Mucosa of stomach (tissue), 1 donor: ENCODE results near the gene SHC2.
A peak's percentile ranks its signal among the peaks of the same experiment; 100 is the strongest.

ENCODE experiments used
- H3K27me3 ChIP-seq: one replicate; pipeline ENCODE4 v1.7.0; 2013; ENCODE audit warnings: mild to moderate bottlenecking, low read length; ENCODE audit not compliant: control insufficient read depth, insufficient read depth
- H3K36me3 ChIP-seq: one replicate; pipeline ENCODE4 v1.7.0; 2013; ENCODE audit warnings: low read length; ENCODE audit not compliant: control insufficient read depth, insufficient read depth
- H3K4me1 ChIP-seq: one replicate; pipeline ENCODE4 v1.7.0; 2013; ENCODE audit warnings: mild to moderate bottlenecking, low read length; ENCODE audit not compliant: control insufficient read depth, insufficient read depth
- H3K4me3 ChIP-seq: one replicate; pipeline ENCODE4 v1.7.0; 2013; ENCODE audit warnings: low read length
- H3K9ac ChIP-seq: one replicate; pipeline ENCODE4 v1.7.0; 2013; ENCODE audit warnings: mild to moderate bottlenecking, low read length, moderate library complexity
- H3K9me3 ChIP-seq: one replicate; pipeline ENCODE4 v1.7.0; 2013; ENCODE audit warnings: mild to moderate bottlenecking, low read length, moderate library complexity; ENCODE audit not compliant: control insufficient read depth
- donor health status: Pancreatic carcinoma.

Gene SHC2

GRCh38 chr19:460877-461720 is at the start of gene SHC2:
Gene SHC2 (minus strand): TSS chr19:461033. CDS start chr19:460996, 37 bp downstream.
- no peaks in the 10 kb centered on the region for H3K9me3 ChIP-seq
- no peaks in the 10 kb centered on the region for H3K36me3 ChIP-seq
- no peaks in the 10 kb centered on the region for H3K27me3 ChIP-seq
- H3K4me1 ChIP-seq = peaks cover 18% of the 10 kb centered on the region
- peak within 1 kb of the TSS; percentile 55 for H3K4me3 ChIP-seq
- H3K9ac ChIP-seq = peak within 1 kb of the TSS; percentile 85

- Histone ChIP-seq H3K27me3 (peaks cover 4% of the 10 kb centered on the region), H3K4me3 (peak overlapping the region; percentile 60), H3K9ac (peak overlapping the region; percentile 77), H3K9me3 (no peaks in the 10 kb centered on the region), H3K36me3 (no peaks in the 10 kb centered on the region), H3K4me1 (peaks cover 25% of the 10 kb centered on the region)
Observed at GRCh38 chr19:508204-509150, 47.6 kb upstream of the SHC2 start.

GRCh38 chr19:507286-508203 is 46.7 kb upstream of the SHC2 start, which contains the start of gene TPGS1:
Gene TPGS1 (plus strand): TSS chr19:507497. CDS start chr19:507507, 10 bp downstream.
- H3K4me3 ChIP-seq = peak within 1 kb of the TSS; percentile 60
- no peaks in the 10 kb centered on the region for H3K27me3 ChIP-seq
- peaks cover 25% of the 10 kb centered on the region for H3K4me1 ChIP-seq
- H3K9ac ChIP-seq = peak within 1 kb of the TSS; percentile 77
- H3K36me3 ChIP-seq = no peaks in the 10 kb centered on the region
- no peaks in the 10 kb centered on the region for H3K9me3 ChIP-seq

GRCh38 chr19:506404-507285 is 45.8 kb upstream of the SHC2 start:
- no peaks in the 10 kb centered on the region for H3K27me3 ChIP-seq
- peak overlapping the region; percentile 77 for H3K9ac ChIP-seq
- no peaks in the 10 kb centered on the region for H3K9me3 ChIP-seq
- peak overlapping the region; percentile 60 for H3K4me3 ChIP-seq
- H3K4me1 ChIP-seq = peaks cover 25% of the 10 kb centered on the region
- H3K36me3 ChIP-seq = no peaks in the 10 kb centered on the region

GRCh38 chr19:504616-505015 is 43.8 kb upstream of the SHC2 start:
- Histone ChIP-seq H3K9me3 (no peaks in the 10 kb centered on the region), H3K36me3 (no peaks in the 10 kb centered on the region), H3K27me3 (peaks cover under 1% of the 10 kb centered on the region), H3K4me3 (no peak overlapping the region), H3K4me1 (peaks cover 17% of the 10 kb centered on the region), H3K9ac (no peak overlapping the region)

GRCh38 chr19:501646-502045 is 40.8 kb upstream of the SHC2 start:
- H3K27me3 ChIP-seq = peaks cover 20% of the 10 kb centered on the region
- no peaks in the 10 kb centered on the region for H3K9me3 ChIP-seq
- no peak overlapping the region for H3K9ac ChIP-seq
- no peak overlapping the region for H3K4me3 ChIP-seq
- no peaks in the 10 kb centered on the region for H3K36me3 ChIP-seq
- H3K4me1 ChIP-seq = peaks cover 8% of the 10 kb centered on the region

GRCh38 chr19:498977-499623 is 38.3 kb upstream of the SHC2 start:
- H3K36me3 ChIP-seq = no peaks in the 10 kb centered on the region
- peaks cover 30% of the 10 kb centered on the region for H3K27me3 ChIP-seq
- H3K4me1 ChIP-seq = peaks cover 3% of the 10 kb centered on the region
- no peak overlapping the region for H3K9ac ChIP-seq
- no peaks in the 10 kb centered on the region for H3K9me3 ChIP-seq
- H3K4me3 ChIP-seq = no peak overlapping the region

- H3K9me3 ChIP-seq = no peaks in the 10 kb centered on the region
- H3K27me3 ChIP-seq = peaks cover 30% of the 10 kb centered on the region
- peaks cover 3% of the 10 kb centered on the region for H3K4me1 ChIP-seq
- H3K4me3 ChIP-seq = no peak overlapping the region
- no peaks in the 10 kb centered on the region for H3K36me3 ChIP-seq
- no peak overlapping the region for H3K9ac ChIP-seq
Observed at GRCh38 chr19:498511-498891, 37.7 kb upstream of the SHC2 start.

GRCh38 chr19:497869-498510 is 37.2 kb upstream of the SHC2 start:
- H3K9me3 ChIP-seq = no peaks in the 10 kb centered on the region
- no peak overlapping the region for H3K9ac ChIP-seq
- H3K36me3 ChIP-seq = no peaks in the 10 kb centered on the region
- H3K4me3 ChIP-seq = no peak overlapping the region
- H3K4me1 ChIP-seq = peaks cover 3% of the 10 kb centered on the region
- peaks cover 30% of the 10 kb centered on the region for H3K27me3 ChIP-seq

GRCh38 chr19:497491-497868 is 36.6 kb upstream of the SHC2 start:
- no peak overlapping the region for H3K9ac ChIP-seq
- no peaks in the 10 kb centered on the region for H3K36me3 ChIP-seq
- H3K9me3 ChIP-seq = no peaks in the 10 kb centered on the region
- H3K4me3 ChIP-seq = no peak overlapping the region
- peaks cover 30% of the 10 kb centered on the region for H3K27me3 ChIP-seq
- peaks cover 3% of the 10 kb centered on the region for H3K4me1 ChIP-seq
